ENCODE measurements around the gene PASK. TPM values are rescaled to one million over a fixed set of nuclear protein-coding genes. Genes with fewer than 3 reads are reported as not detected.
"Not testable (repeated sequence)": the region's sequence is repeated elsewhere in the genome, so short reads cannot be mapped to it uniquely, and the experiment has no call there.

Gene PASK
- total RNA-seq, result 1 to 10 TPM; 2.8 to 7.7 (median 4.7) TPM
- polyA plus RNA-seq, result 10 to 100 TPM in 1 of 3 donors, 1 to 10 TPM in 2; 1.4 to 16.4 (median 1.8) TPM

DNA sequence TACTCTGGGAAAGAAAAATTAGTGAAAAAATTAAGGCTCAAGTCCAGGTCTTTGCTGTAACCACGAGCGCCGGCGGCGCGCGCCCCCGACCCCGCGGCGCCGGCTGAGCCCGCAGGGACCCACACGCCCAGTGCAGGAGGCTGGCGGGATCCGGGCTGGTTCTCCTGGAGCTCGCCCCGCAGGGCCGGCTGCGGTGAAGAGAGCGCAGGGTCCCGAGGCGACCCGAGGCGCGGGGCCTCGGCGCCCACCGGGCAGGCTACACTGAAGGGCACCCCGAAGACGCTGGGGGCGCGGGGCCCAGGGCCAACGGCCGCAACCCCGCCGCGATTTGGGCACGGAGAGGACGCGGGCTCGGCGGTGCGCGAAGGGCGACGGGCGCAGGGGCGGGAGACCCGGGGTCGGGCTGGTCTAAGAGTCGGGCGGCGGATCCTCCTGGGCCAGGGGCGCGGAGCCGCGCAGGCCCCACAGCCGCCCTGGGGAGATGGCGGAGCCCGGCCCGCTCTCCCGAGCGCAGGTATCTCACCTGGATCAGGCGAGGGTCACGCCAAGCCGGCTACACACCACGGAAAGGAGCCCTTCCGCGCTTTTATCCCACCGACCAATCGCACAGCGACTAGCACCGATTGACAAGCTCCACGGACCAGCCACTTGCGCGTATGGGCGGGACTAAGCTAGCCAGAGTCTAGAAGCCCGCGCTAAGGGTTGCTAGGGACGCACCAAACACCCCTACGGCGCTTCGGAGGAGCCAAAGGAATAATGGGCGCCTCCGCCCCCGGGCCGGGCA, at the start of gene PASK:
PASK (minus strand) TSS at position 582 of the 784 bp plus-strand sequence. CDS start 6,440 bp downstream, outside the sequence.
- Histone ChIP-seq H3K36me3 (no peaks in the 10 kb centered on the region), H3K4me1 (peaks cover 0 to 30% (median 15%) of the 10 kb centered on the region in 4 donors), H3K27ac (peak within 1 kb of the TSS; percentile 77 to 90 (median 86)), H3K9me3 (no peaks in the 10 kb centered on the region), H3K27me3 (no peaks in the 10 kb centered on the region), H3K4me3 (peak within 1 kb of the TSS; percentile 74 to 98 (median 92))
- TF ChIP-seq, protein P1, sequence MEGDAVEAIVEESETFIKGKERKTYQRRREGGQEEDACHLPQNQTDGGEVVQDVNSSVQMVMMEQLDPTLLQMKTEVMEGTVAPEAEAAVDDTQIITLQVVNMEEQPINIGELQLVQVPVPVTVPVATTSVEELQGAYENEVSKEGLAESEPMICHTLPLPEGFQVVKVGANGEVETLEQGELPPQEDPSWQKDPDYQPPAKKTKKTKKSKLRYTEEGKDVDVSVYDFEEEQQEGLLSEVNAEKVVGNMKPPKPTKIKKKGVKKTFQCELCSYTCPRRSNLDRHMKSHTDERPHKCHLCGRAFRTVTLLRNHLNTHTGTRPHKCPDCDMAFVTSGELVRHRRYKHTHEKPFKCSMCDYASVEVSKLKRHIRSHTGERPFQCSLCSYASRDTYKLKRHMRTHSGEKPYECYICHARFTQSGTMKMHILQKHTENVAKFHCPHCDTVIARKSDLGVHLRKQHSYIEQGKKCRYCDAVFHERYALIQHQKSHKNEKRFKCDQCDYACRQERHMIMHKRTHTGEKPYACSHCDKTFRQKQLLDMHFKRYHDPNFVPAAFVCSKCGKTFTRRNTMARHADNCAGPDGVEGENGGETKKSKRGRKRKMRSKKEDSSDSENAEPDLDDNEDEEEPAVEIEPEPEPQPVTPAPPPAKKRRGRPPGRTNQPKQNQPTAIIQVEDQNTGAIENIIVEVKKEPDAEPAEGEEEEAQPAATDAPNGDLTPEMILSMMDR (IDR thresholded peaks at IDR 0.05), result no peak
- TF ChIP-seq POLR2A (IDR thresholded peaks at IDR 0.05) (no peak), POLR2AphosphoS5 (IDR thresholded peaks at IDR 0.05) (no peak)
- 0% methylated on average over 88 of the region's 88 CpGs for WGBS, 2 donors
- peak; percentile 97 for DNase-seq
- intact Hi-C loops (cut with DNase I), result loop anchor here (2.0 kb wide), 2 partner anchors 70 to 208 kb away; partner anchors contain the start of gene FARP2

DNA sequence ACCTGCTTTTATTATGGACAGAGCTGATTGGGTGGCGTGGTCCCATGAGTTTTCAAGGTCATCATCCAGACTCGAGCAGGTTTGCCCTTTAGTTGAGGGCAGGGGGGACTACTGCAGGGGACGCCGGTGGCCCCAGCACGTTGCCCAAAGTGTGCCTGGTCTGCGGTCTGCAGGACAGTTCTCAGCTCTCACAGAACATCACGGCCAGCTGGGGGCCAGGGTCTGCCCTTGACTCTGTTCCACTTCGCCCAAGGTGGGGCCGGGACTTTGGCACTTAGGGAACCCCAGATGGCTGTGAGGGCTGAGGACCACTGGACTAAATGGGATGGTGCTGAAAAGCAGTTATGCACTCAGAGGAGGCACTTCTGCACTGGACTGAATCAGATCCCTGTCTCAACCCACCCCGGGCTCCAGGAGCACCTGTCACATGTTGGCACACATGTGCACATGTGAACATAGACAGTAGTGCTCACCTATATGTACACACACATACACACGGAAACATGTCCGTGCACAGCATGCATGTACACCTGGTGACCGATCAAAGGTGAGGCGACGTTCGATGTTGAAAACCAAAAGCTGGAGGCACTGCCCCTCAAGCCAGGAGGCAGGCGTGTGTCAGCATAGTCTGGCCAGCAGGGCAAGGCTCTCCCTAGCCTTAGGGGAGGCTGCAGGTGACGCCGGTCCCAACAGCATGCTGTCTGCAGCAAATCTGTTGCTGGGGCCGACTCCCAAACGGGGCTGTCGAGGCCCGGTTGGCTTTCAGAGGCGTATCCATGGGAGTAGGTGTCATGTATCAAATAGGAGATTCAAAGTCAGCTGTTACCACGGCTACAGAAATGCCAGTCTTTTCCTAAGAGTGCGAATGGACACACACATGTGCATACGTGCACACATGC, 49.4 kb upstream of the PASK start:
- Histone ChIP-seq H3K36me3 (no peaks in the 10 kb centered on the region), H3K9me3 (no peaks in the 10 kb centered on the region), H3K27ac (no peak overlapping the region), H3K4me1 (no peaks in the 10 kb centered on the region), H3K27me3 (no peaks in the 10 kb centered on the region), H3K4me3 (no peak overlapping the region)
- 74 to 86% methylated on average over 27 of the region's 27 CpGs for WGBS, 2 donors
- intact Hi-C loops (cut with DNase I), result no loop called here
- TF ChIP-seq EP300 (IDR thresholded peaks at IDR 0.05) (no peak), POLR2AphosphoS5 (IDR thresholded peaks at IDR 0.05) (no peak), POLR2A (IDR thresholded peaks at IDR 0.05) (no peak)
- no peak for DNase-seq

DNA sequence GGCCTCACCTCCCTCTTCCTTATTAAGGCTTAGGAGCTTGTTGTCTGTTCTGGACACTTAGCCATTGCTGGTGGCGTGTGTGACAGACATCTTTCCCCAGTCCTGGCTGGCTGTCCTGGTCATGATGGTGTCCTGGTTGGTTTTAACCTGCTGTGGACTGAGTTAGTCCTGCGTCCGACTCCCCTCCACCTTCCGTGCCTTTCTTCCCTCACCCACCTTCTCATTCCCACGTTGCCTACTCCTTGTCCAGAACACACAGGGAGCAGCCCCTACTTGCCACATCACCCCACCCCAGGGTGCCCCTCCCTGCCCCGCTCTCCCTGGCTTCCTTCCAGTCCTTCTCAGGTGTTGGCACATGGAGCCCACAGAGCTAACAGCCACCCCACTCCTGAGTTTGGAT, 48.7 kb upstream of the PASK start:
- DNase-seq, result no peak
- H3K9me3 ChIP-seq, result no peaks in the 10 kb centered on the region
- intact Hi-C loops (cut with DNase I), result no loop called here
- no peaks in the 10 kb centered on the region for H3K4me1 ChIP-seq
- WGBS, 2 donors, result 62 to 88% methylated on average over 6 of the region's 6 CpGs
- no peaks in the 10 kb centered on the region for H3K27me3 ChIP-seq
- no peak overlapping the region for H3K4me3 ChIP-seq
- no peak overlapping the region for H3K27ac ChIP-seq
- no peaks in the 10 kb centered on the region for H3K36me3 ChIP-seq
- TF ChIP-seq, protein P1 (IDR thresholded peaks at IDR 0.05), result no peak
- no peak for TF ChIP-seq POLR2AphosphoS5 (IDR thresholded peaks at IDR 0.05)
- TF ChIP-seq EP300 (IDR thresholded peaks at IDR 0.05), result no peak
- no peak for TF ChIP-seq POLR2A (IDR thresholded peaks at IDR 0.05)

DNA sequence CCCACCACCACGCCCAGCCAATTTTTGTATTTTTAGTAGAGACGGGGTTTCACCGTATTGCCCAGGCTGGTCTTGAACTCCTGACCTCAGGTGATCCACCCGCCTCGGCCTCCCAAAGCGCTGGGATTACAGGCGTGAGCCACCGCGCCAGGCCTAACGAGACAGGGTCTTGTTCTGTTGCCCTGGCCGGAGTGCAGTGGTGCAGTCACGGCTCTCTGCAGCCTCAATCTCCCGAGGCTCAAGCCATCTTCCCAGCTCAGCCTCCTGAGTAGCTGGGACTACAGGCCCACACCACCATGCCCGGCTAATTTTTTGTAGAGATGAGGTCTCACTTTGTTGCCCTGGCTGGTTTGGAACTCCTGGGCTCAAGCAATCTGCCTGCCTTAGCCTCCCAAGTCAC, 48.0 kb upstream of the PASK start:
- H3K4me3 ChIP-seq; DNase-seq; H3K27ac ChIP-seq; H3K4me1 ChIP-seq; intact Hi-C loops (cut with DNase I); H3K27me3 ChIP-seq; H3K36me3 ChIP-seq; H3K9me3 ChIP-seq: not testable (repeated sequence)
- WGBS, 2 donors, result 95 to 97% methylated on average over 14 of the region's 14 CpGs

DNA sequence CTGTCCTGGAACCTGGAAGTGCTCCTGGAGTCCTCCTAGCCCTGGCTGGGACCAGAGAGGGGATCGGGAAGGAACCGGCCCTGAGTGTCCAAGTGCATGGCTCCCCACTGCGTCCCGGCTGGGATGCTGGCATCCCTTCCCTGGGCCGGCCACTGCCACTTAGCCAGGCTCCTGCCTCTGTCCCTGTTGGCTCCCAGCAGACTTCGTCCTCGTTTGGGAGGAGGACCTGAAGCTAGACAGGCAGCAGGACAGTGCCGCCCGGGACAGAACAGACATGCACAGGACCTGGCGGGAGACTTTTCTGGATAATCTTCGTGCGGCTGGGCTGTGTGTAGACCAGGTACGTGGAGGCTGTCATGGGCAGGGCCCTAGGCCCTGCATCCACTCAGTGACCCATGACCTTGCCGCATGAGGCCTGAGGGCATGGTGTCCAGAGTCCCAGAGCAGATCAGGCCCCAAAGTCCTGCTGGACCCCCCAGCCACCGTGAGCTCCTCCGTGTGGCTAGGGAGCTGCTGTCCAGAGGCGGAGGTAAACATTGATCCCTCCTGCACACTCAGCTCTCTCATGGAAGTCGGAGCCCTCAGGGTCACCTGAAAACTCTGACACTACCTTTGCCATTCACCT, 46.3 kb upstream of the PASK start:
- 78 to 90% methylated on average over 18 of the region's 18 CpGs for WGBS, 2 donors
- TF ChIP-seq POLR2AphosphoS5 (IDR thresholded peaks at IDR 0.05) (no peak), POLR2A (IDR thresholded peaks at IDR 0.05) (no peak), EP300 (IDR thresholded peaks at IDR 0.05) (no peak)
- TF ChIP-seq, protein P1 (IDR thresholded peaks at IDR 0.05), result no peak
- no peaks in the 10 kb centered on the region for H3K36me3 ChIP-seq
- no peak overlapping the region for H3K27ac ChIP-seq
- H3K4me3 ChIP-seq, result no peak overlapping the region
- H3K9me3 ChIP-seq, result no peaks in the 10 kb centered on the region
- H3K27me3 ChIP-seq, result no peaks in the 10 kb centered on the region
- H3K4me1 ChIP-seq, result no peaks in the 10 kb centered on the region
- no peak for DNase-seq
- intact Hi-C loops (cut with DNase I), result no loop called here

All from sigmoid colon (tissue), 7 donors.